A549 (cell line): ENCODE data around the gene BCL10. TPM values are rescaled to one million over a fixed set of nuclear protein-coding genes. Genes with fewer than 3 reads are reported as not detected.

ENCODE experiments used
- ATAC-seq, 2 experiments: fragments of 200-7000 bp in 1 of 2; fragments of >200 bp in 1 of 2; cut with Nextera tagmentation in 1 of 2; cut with Tn5 transposase in 1 of 2; 3 replicates each; pipeline versions ENCODE4 v1.8.0 to v1.9.1; 2018 to 2020; ENCODE audit warnings: mild to moderate bottlenecking in 1 of 2, moderate library complexity in 1 of 2
- CTCF ChIA-PET: fragments of 300-600 bp; sonication (Branson Sonifier 250); formaldehyde crosslinking; extraction: SDS; loops from one replicate; lab custom pipeline; 2021; ENCODE audit warnings: antibody characterized with exemption, inconsistent platforms; lab: Yijun Ruan, JAX
- POLR2A ChIA-PET: fragments of 350-600 bp; formaldehyde crosslinking; extraction: SDS; loops from one replicate; lab custom pipeline; 2021; ENCODE audit warnings: antibody characterized with exemption, inconsistent platforms; lab: Yijun Ruan, JAX
- DNase-seq, 2 experiments: peaks; one replicate each; pipeline versions ENCODE4 v3.0.0 to v3.0.0-alpha.2; 2011 to 2016; ENCODE audit warnings: low read depth in 1 of 2, low spot score in 1 of 2
- FAIRE-seq: peaks from 2 replicates; lab custom pipeline; 2011; peaks lifted over from hg19 to GRCh38; lab: Jason Lieb, UNC
- H3K27ac ChIP-seq, 2 experiments: fragments of >200 bp; sonication (Bioruptor Twin); formaldehyde crosslinking; 3 replicates each; pipeline ENCODE4 v1.5.1; 2016 to 2017
- H3K4me1 ChIP-seq: fragments of >200 bp; sonication (Bioruptor Twin); formaldehyde crosslinking; 3 replicates; pipeline ENCODE4 v1.6.1; 2016
- H3K4me2 ChIP-seq: fragments of >200 bp; sonication (Bioruptor Twin); formaldehyde crosslinking; 3 replicates; pipeline ENCODE4 v1.6.1; 2016
- H3K4me3 ChIP-seq: fragments of >200 bp; sonication (Bioruptor Twin); formaldehyde crosslinking; 3 replicates; pipeline ENCODE4 v1.5.1; 2016
- H3K9me3 ChIP-seq: fragments of >200 bp; sonication (Bioruptor Twin); formaldehyde crosslinking; 3 replicates; pipeline ENCODE4 v1.6.1; 2016
- ATOH8 ChIP-seq: fragments of 250-450 bp; sonication (Bioruptor Pico); IDR thresholded peaks from 2 replicates; pipeline ENCODE4 v1.5.0; 2020; ENCODE audit warnings: low read depth, mild to moderate bottlenecking, moderate library complexity
- CBX2 ChIP-seq: fragments of 200-600 bp; sonication (generic); IDR thresholded peaks from 2 replicates; pipeline ENCODE4 v1.6.1; 2016; ENCODE audit warnings: low read depth, mild to moderate bottlenecking, borderline replicate concordance
- CEBPB ChIP-seq, 2 experiments: fragments of >200 bp in 1 of 2; sonication (Bioruptor Twin) in 1 of 2; formaldehyde crosslinking in 1 of 2; IDR thresholded peaks; 2 replicates each; pipeline ENCODE4 v1.6.1; 2012 to 2016
- EP300 ChIP-seq, 2 experiments: fragments of >200 bp; sonication (Bioruptor Twin); formaldehyde crosslinking; IDR thresholded peaks; 2 replicates in 1 of 2; 3 replicates in 1 of 2; pipeline ENCODE4 v1.6.1; 2016 to 2017
- FOSB ChIP-seq: fragments of 250-450 bp; sonication (Bioruptor Pico); IDR thresholded peaks from 2 replicates; pipeline ENCODE4 v1.5.0; 2020; ENCODE audit warnings: mild to moderate bottlenecking, moderate library complexity
- HDAC2 ChIP-seq: fragments of 200-600 bp; sonication (generic); IDR thresholded peaks from 2 replicates; pipeline ENCODE4 v1.6.1; 2016
- HEYL ChIP-seq: fragments of 250-450 bp; sonication (Bioruptor Pico); IDR thresholded peaks from 2 replicates; pipeline ENCODE4 v1.8.0; 2021; ENCODE audit warnings: mild to moderate bottlenecking, moderate library complexity
- HOXB13 ChIP-seq: fragments of 250-450 bp; sonication (Bioruptor Pico); IDR thresholded peaks from 2 replicates; pipeline ENCODE4 v1.5.0; 2020; ENCODE audit warnings: low read depth, mild to moderate bottlenecking, moderate library complexity
- JUNB ChIP-seq: fragments of >200 bp; sonication (Bioruptor Twin); formaldehyde crosslinking; IDR thresholded peaks from 2 replicates; pipeline ENCODE4 v1.6.1; 2016
- KDM1A ChIP-seq: fragments of 200-600 bp; sonication (generic); IDR thresholded peaks from 2 replicates; pipeline ENCODE4 v1.6.1; 2016; ENCODE audit warnings: low read depth, mild to moderate bottlenecking
- KDM5A ChIP-seq: fragments of 200-600 bp; sonication (generic); IDR thresholded peaks from 2 replicates; pipeline ENCODE4 v1.6.1; 2016; ENCODE audit warnings: antibody characterized with exemption, mild to moderate bottlenecking
- MAFK ChIP-seq: fragments of 450-650 bp; IDR thresholded peaks from 2 replicates; pipeline ENCODE4 v1.6.1; 2014; ENCODE audit not compliant: partially characterized antibody
- NFE2L2 ChIP-seq: fragments of 150-350 bp; conservative IDR thresholded peaks from 2 replicates; pipeline ENCODE4 v1.6.1; 2014; ENCODE audit warnings: low read length
- NR3C1 ChIP-seq: fragments of >200 bp; sonication (Bioruptor Twin); formaldehyde crosslinking; IDR thresholded peaks from 3 replicates; pipeline ENCODE4 v1.6.1; 2017
- POLR2AphosphoS2 ChIP-seq: conservative IDR thresholded peaks from 2 replicates; pipeline ENCODE4 v1.6.1; 2012; ENCODE audit warnings: low read length, improper control_type of control experiment, inconsistent platforms
- RAD21 ChIP-seq, 2 experiments: fragments of >200 bp in 1 of 2; sonication (Bioruptor Twin) in 1 of 2; formaldehyde crosslinking in 1 of 2; IDR thresholded peaks in 1 of 2; conservative IDR thresholded peaks in 1 of 2; 2 replicates in 1 of 2; 3 replicates in 1 of 2; pipeline ENCODE4 v1.6.1; 2012 to 2018; ENCODE audit warnings: inconsistent platforms in 1 of 2
- RNF2 ChIP-seq: fragments of 200-600 bp; sonication (generic); IDR thresholded peaks from 2 replicates; pipeline ENCODE4 v1.6.1; 2016; ENCODE audit warnings: low read depth, mild to moderate bottlenecking, antibody characterized with exemption, moderate library complexity, borderline replicate concordance
- SMC3 ChIP-seq: fragments of >200 bp; sonication (Bioruptor Twin); formaldehyde crosslinking; IDR thresholded peaks from 3 replicates; pipeline ENCODE4 v1.6.1; 2018; ENCODE audit warnings: inconsistent platforms
- SREBF2 ChIP-seq: fragments of 450-650 bp; IDR thresholded peaks from 2 replicates; pipeline ENCODE4 v1.6.1; 2014; ENCODE audit warnings: mild to moderate bottlenecking, moderate library complexity
- TP53 ChIP-seq: fragments of 250-450 bp; sonication (Bioruptor Pico); IDR thresholded peaks from 2 replicates; pipeline ENCODE4 v1.5.0; 2021; ENCODE audit warnings: mild to moderate bottlenecking, moderate library complexity
- ZSCAN20 ChIP-seq: fragments of 250-450 bp; sonication (Bioruptor Pico); IDR thresholded peaks from 2 replicates; pipeline ENCODE4 v1.8.0; 2022; ENCODE audit warnings: mild to moderate bottlenecking, moderate library complexity
- WGBS: methylation state at CpG from one replicate; pipeline ENCODE4 v1.1.6; 2017; ENCODE audit errors: missing lambda C conversion rate; 5-methylcytosine and 5-hydroxymethylcytosine counted together
- polyA plus RNA-seq, 4 experiments: library from polyadenylated mRNA; depleted of rRNA in 3 of 4; stranded (reverse); fragments of >200 nt; fragmentation: RNase III in 1 of 4; extraction: RNeasy Plus Mini Kit Qiagen cat#74134 plus additional on column Dnase treatment in 1 of 4; gene quantifications; 2 replicates in 3 of 4; 3 replicates in 1 of 4; pipeline ENCODE4 v1.2.3, GENCODE V29; 2011 to 2017
- TF ChIP-seq, protein P1 (sequence below): fragments of 450-650 bp; IDR thresholded peaks from 2 replicates; pipeline ENCODE4 v1.6.1; 2014; ENCODE audit warnings: antibody characterized with exemption
- TF ChIP-seq, protein P2 (sequence below): fragments of 150-350 bp; IDR thresholded peaks from 2 replicates; pipeline ENCODE4 v1.6.1; 2014; ENCODE audit warnings: low read depth, mild to moderate bottlenecking, low read length
- TF ChIP-seq, protein P3 (sequence below): fragments of >200 bp; sonication (Bioruptor Twin); formaldehyde crosslinking; IDR thresholded peaks from 3 replicates; pipeline ENCODE4 v1.5.1; 2016
- TF ChIP-seq, protein P4 (sequence below): fragments of 250-450 bp; sonication (Bioruptor Pico); IDR thresholded peaks from 2 replicates; pipeline ENCODE4 v1.5.0; 2021; ENCODE audit warnings: mild to moderate bottlenecking, moderate library complexity, borderline replicate concordance
- TF ChIP-seq, protein P5 (sequence below): IDR thresholded peaks from 2 replicates; pipeline ENCODE4 v1.6.1; 2012

BCL10 gene
- polyA plus RNA-seq, 2 of the 4 experiments (the other 2 are of a cell fraction): 8.9 to 15.5 TPM

DNA sequence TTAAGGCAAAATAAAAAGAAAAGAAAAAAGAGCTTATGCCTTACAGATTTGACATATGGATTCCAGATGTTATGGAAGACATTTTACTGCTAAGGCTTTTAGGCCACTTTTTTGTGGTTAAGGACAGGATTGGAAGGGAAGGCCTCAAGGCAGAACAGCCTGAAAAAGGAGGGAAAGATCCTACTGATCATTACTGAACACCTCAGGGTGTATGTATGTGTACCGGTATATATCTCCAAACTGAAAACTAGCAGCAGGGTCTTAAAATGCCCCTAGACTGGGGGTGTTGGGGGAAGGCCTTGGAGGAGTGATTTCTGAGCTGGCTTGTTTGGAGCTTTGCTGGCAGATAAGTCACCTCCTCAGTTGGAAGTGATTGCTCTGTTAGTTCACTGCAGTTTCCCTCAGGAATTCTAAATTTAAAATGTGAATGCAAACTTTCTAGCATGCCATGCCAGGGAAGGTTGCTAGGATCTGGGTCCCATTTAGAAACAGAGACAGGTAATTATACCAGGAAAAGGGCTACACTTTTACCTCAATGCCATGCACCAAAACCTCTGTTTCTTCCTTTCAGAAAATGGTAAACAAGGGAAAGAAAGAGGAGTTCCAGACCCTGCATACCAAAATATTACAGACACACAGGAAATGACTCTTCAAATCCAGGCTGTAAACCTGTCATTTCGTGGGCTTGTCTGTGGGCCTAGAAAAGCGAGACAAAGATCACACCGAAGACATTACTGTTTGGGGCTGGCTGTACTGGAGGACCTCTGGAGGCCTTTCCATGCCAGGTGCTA, 32.0 kb downstream of the BCL10 start:
- DNase-seq (no peak), FAIRE-seq (no peak), ATAC-seq (no peak)
- Histone ChIP-seq H3K9me3 (no peaks in the 10 kb centered on the region), H3K27ac (no peak overlapping the region), H3K4me1 (no peaks in the 10 kb centered on the region), H3K4me2 (no peak overlapping the region), H3K4me3 (no peak overlapping the region)
- POLR2A ChIA-PET: no interaction called here
- CTCF ChIA-PET: interaction anchor here (0.6 to 2.5 kb wide), 6 partner anchors 10 to 300 kb away, joined by 3 to 10 read pairs (median 6); partner anchors contain the start of gene C1orf52
- TF ChIP-seq NR3C1: no peak
- TF ChIP-seq FOSB (CRISPR knock-in tag): no peak
- no peak for TF ChIP-seq CBX2
- no peak for TF ChIP-seq TP53 (CRISPR knock-in tag)
- TF ChIP-seq MAFK: no peak
- no peak for TF ChIP-seq ATOH8 (CRISPR knock-in tag)
- TF ChIP-seq RNF2: no peak
- no peak for TF ChIP-seq EP300 (IDR thresholded peaks at IDR 0.05)
- no peak for TF ChIP-seq NFE2L2
- TF ChIP-seq, protein P1, sequence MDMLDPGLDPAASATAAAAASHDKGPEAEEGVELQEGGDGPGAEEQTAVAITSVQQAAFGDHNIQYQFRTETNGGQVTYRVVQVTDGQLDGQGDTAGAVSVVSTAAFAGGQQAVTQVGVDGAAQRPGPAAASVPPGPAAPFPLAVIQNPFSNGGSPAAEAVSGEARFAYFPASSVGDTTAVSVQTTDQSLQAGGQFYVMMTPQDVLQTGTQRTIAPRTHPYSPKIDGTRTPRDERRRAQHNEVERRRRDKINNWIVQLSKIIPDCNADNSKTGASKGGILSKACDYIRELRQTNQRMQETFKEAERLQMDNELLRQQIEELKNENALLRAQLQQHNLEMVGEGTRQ: no peak
- TF ChIP-seq SMC3: no peak
- TF ChIP-seq, protein P2, sequence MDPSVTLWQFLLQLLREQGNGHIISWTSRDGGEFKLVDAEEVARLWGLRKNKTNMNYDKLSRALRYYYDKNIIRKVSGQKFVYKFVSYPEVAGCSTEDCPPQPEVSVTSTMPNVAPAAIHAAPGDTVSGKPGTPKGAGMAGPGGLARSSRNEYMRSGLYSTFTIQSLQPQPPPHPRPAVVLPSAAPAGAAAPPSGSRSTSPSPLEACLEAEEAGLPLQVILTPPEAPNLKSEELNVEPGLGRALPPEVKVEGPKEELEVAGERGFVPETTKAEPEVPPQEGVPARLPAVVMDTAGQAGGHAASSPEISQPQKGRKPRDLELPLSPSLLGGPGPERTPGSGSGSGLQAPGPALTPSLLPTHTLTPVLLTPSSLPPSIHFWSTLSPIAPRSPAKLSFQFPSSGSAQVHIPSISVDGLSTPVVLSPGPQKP: no peak
- no peak for TF ChIP-seq JUNB
- TF ChIP-seq SREBF2: no peak
- TF ChIP-seq CEBPB (IDR thresholded peaks at IDR 0.05): no peak
- no peak for TF ChIP-seq ZSCAN20 (CRISPR knock-in tag)
- no peak for TF ChIP-seq RAD21 (conservative IDR thresholded peaks at IDR 0.05 in 1 of 2, IDR thresholded peaks at IDR 0.05 in 1 of 2)
- no peak for TF ChIP-seq HOXB13
- 77% methylated on average over 4 of the region's 4 CpGs for WGBS

DNA sequence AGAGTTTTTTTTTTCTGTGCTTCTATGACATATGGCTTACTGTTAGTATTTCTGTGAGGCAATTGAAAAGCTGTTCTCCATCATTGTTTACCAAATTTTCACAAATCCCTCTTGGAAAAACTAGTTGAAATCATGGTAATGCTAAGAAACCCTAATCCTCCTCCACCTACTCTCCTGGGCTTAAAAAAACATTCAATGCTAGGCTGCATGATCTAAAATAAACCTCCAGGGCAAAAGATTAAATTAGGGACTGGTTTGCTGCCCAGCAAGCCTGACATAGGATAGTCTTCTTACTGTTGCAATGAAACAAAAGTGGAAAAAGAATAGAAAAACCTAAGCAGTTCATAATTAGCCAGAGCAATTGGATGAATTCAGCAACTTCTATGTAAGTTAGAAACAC, 33.1 kb downstream of the BCL10 start:
- CTCF ChIA-PET: interaction anchor here (1.3 to 2.5 kb wide), 2 partner anchors 134 to 298 kb away, joined by 7 to 10 read pairs; no protein-coding TSS in a partner anchor
- FAIRE-seq: no peak
- ATAC-seq: no peak
- Histone ChIP-seq H3K4me2 (no peak overlapping the region), H3K4me1 (no peaks in the 10 kb centered on the region), H3K27ac (no peak overlapping the region), H3K4me3 (no peak overlapping the region), H3K9me3 (no peaks in the 10 kb centered on the region)
- POLR2A ChIA-PET: no interaction called here
- no peak for DNase-seq
- TF ChIP-seq, protein P3, sequence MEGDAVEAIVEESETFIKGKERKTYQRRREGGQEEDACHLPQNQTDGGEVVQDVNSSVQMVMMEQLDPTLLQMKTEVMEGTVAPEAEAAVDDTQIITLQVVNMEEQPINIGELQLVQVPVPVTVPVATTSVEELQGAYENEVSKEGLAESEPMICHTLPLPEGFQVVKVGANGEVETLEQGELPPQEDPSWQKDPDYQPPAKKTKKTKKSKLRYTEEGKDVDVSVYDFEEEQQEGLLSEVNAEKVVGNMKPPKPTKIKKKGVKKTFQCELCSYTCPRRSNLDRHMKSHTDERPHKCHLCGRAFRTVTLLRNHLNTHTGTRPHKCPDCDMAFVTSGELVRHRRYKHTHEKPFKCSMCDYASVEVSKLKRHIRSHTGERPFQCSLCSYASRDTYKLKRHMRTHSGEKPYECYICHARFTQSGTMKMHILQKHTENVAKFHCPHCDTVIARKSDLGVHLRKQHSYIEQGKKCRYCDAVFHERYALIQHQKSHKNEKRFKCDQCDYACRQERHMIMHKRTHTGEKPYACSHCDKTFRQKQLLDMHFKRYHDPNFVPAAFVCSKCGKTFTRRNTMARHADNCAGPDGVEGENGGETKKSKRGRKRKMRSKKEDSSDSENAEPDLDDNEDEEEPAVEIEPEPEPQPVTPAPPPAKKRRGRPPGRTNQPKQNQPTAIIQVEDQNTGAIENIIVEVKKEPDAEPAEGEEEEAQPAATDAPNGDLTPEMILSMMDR: no peak
- no peak for TF ChIP-seq KDM1A
- TF ChIP-seq KDM5A: no peak
- TF ChIP-seq HDAC2: no peak
- no peak for TF ChIP-seq NR3C1
- TF ChIP-seq POLR2AphosphoS2: no peak
- TF ChIP-seq HEYL (CRISPR knock-in tag): no peak
- TF ChIP-seq HOXB13: no peak
- TF ChIP-seq, protein P1: no peak
- TF ChIP-seq, protein P4, sequence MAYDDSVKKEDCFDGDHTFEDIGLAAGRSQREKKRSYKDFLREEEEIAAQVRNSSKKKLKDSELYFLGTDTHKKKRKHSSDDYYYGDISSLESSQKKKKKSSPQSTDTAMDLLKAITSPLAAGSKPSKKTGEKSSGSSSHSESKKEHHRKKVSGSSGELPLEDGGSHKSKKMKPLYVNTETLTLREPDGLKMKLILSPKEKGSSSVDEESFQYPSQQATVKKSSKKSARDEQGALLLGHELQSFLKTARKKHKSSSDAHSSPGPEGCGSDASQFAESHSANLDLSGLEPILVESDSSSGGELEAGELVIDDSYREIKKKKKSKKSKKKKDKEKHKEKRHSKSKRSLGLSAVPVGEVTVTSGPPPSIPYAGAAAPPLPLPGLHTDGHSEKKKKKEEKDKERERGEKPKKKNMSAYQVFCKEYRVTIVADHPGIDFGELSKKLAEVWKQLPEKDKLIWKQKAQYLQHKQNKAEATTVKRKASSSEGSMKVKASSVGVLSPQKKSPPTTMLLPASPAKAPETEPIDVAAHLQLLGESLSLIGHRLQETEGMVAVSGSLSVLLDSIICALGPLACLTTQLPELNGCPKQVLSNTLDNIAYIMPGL (CRISPR knock-in tag): no peak
- no peak for TF ChIP-seq NFE2L2
- no peak for TF ChIP-seq ATOH8 (CRISPR knock-in tag)
- no peak for TF ChIP-seq RNF2
- TF ChIP-seq, protein P2: no peak
- TF ChIP-seq, protein P5, sequence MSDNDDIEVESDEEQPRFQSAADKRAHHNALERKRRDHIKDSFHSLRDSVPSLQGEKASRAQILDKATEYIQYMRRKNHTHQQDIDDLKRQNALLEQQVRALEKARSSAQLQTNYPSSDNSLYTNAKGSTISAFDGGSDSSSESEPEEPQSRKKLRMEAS: no peak
